B cell (primary cell): Measurements from ENCODE around the gene SH3BP2. TPM values are rescaled to one million over a fixed set of nuclear protein-coding genes. Genes with fewer than 3 reads are reported as not detected.

Source experiments
- ATAC-seq: fragments of 200-7000 bp; cut with Tn5 transposase; one replicate; pipeline ENCODE4 v1.10.0; 2021; ENCODE audit warnings: low read depth, mild to moderate bottlenecking, moderate number of reproducible peaks, moderate library complexity
- CTCF ChIA-PET: fragments of 350-600 bp; sonication (Branson Sonifier 250); formaldehyde crosslinking; loops from one replicate; lab custom pipeline; 2021; ENCODE audit warnings: antibody characterized with exemption, inconsistent platforms; lab: Charles Lee
- POLR2A ChIA-PET: fragments of 350-600 bp; sonication (Branson Sonifier 250); formaldehyde crosslinking; loops from one replicate; lab custom pipeline; 2021; ENCODE audit warnings: antibody characterized with exemption; lab: Charles Lee
- DNase-seq: peaks from one replicate; pipeline ENCODE4 v3.0.0; 2013
- H2AFZ ChIP-seq: 2 replicates; pipeline ENCODE4 v1.6.1; 2012; ENCODE audit warnings: mild to moderate bottlenecking, low read depth, low read length; ENCODE audit not compliant: insufficient read depth, poor library complexity, severe bottlenecking
- H3K27ac ChIP-seq, 2 donors: 1 replicate in 1 of 2; 2 replicates in 1 of 2; pipeline ENCODE4 v1.5.1; 2012 to 2013; ENCODE audit warnings: low read length in 2 of 2, mild to moderate bottlenecking in 2 of 2, moderate library complexity in 1 of 2
- H3K27me3 ChIP-seq, 4 experiments: fragments of 200-600 bp in 1 of 4; sonication (generic) in 1 of 4; replicated peaks in 1 of 4; 1 replicate in 2 of 4; 2 replicates in 2 of 4; pipeline versions ENCODE4 v1.6.1 to v1.7.0; 2013 to 2016; ENCODE audit warnings: low read length in 3 of 4, mild to moderate bottlenecking in 2 of 4, mixed read lengths in 1 of 4, moderate library complexity in 1 of 4; ENCODE audit not compliant: insufficient read depth in 4 of 4, control insufficient read depth in 3 of 4; ENCODE audit errors: control extremely low read depth in 1 of 4
- H3K36me3 ChIP-seq, 2 experiments: replicated peaks in 1 of 2; 1 replicate in 1 of 2; 2 replicates in 1 of 2; pipeline versions ENCODE4 v1.6.1 to v1.7.1; 2013; ENCODE audit warnings: low read length in 1 of 2; ENCODE audit not compliant: insufficient read depth in 2 of 2, control insufficient read depth in 1 of 2; ENCODE audit errors: control extremely low read depth in 1 of 2, extremely low read depth in 1 of 2
- H3K4me1 ChIP-seq, 2 donors: fragments of 200-600 bp in 1 of 2; sonication (generic) in 1 of 2; 1 replicate in 1 of 2; 2 replicates in 1 of 2; pipeline versions ENCODE4 v1.5.1 to v1.6.1; 2013 to 2017; ENCODE audit warnings: low read length in 2 of 2; ENCODE audit not compliant: control insufficient read depth in 2 of 2, insufficient read depth in 2 of 2
- H3K4me2 ChIP-seq: replicated peaks from 2 replicates; pipeline ENCODE3; 2012; ENCODE audit warnings: mild to moderate bottlenecking, low read depth, low read length; ENCODE audit not compliant: poor library complexity, severe bottlenecking
- H3K4me3 ChIP-seq, 5 experiments: fragments of 200-600 bp in 1 of 5; sonication (generic) in 1 of 5; 1 replicate in 3 of 5; 2 replicates in 2 of 5; pipeline versions ENCODE4 v1.5.1 to v1.7.0; 2011 to 2016; ENCODE audit warnings: low read length in 4 of 5, mild to moderate bottlenecking in 4 of 5, low read depth in 2 of 5, control low read depth in 1 of 5, moderate library complexity in 1 of 5; ENCODE audit not compliant: insufficient read depth in 1 of 5; ENCODE audit errors: control extremely low read depth in 1 of 5, extremely low read depth in 1 of 5
- H3K79me2 ChIP-seq: fragments of 200-600 bp; sonication (generic); one replicate; pipeline ENCODE4 v1.6.0; 2016; ENCODE audit warnings: low read length; ENCODE audit not compliant: control insufficient read depth, insufficient read depth
- H3K9ac ChIP-seq: fragments of 200-600 bp; sonication (generic); 2 replicates; pipeline ENCODE4 v1.6.1; 2017; ENCODE audit warnings: mild to moderate bottlenecking, low read length, moderate library complexity
- H3K9me3 ChIP-seq, 3 donors: one replicate each; pipeline versions ENCODE4 v1.6.1 to v1.7.1; 2013; ENCODE audit warnings: low read length in 2 of 3; ENCODE audit not compliant: control insufficient read depth in 2 of 3, insufficient read depth in 1 of 3; ENCODE audit errors: control extremely low read depth in 1 of 3
- H4K20me1 ChIP-seq: 2 replicates; pipeline ENCODE4 v1.6.0; 2012; ENCODE audit warnings: mild to moderate bottlenecking, low read length; ENCODE audit not compliant: insufficient read depth, control insufficient read depth, poor library complexity, severe bottlenecking
- H3K27ac Mint-ChIP-seq: one replicate; pipeline ENCODE4 v1.8.0; 2021; ENCODE audit warnings: mixed read lengths
- H3K27me3 Mint-ChIP-seq: one replicate; pipeline ENCODE4 v1.8.0; 2021; ENCODE audit warnings: mixed read lengths
- H3K4me1 Mint-ChIP-seq: one replicate; pipeline ENCODE4 v1.8.0; 2021; ENCODE audit warnings: mixed read lengths
- H3K4me3 Mint-ChIP-seq: one replicate; pipeline ENCODE4 v1.8.0; 2021; ENCODE audit warnings: mixed read lengths
- H3K9me3 Mint-ChIP-seq: one replicate; pipeline ENCODE4 v1.8.0; 2022; ENCODE audit warnings: mixed read lengths; ENCODE audit not compliant: insufficient read depth
- CTCF ChIP-seq: fragments of 200-600 bp; IDR thresholded peaks from one replicate; pipeline ENCODE4 v1.8.0; 2022; ENCODE audit warnings: antibody characterized with exemption, mild to moderate bottlenecking
- EZH2 ChIP-seq: IDR thresholded peaks from 2 replicates; pipeline ENCODE4 v1.6.1; 2012; ENCODE audit warnings: borderline replicate concordance, low read depth, mild to moderate bottlenecking, moderate library complexity, low read length; ENCODE audit not compliant: insufficient read depth, poor library complexity, severe bottlenecking
- WGBS: methylation state at CpG from one replicate; pipeline ENCODE4 v1.1.5; 2013; ENCODE audit warnings: missing lambda C conversion rate; ENCODE audit not compliant: insufficient coverage; 5-methylcytosine and 5-hydroxymethylcytosine counted together
- intact Hi-C: fragments of 100-400 bp; cut with micrococcal nuclease; formaldehyde crosslinking; loops from one replicate; pipeline ENCODE4 v1.10.0; 2022
- polyA plus RNA-seq: library from polyadenylated mRNA; depleted of rRNA; stranded (reverse); fragments of >200 nt; gene quantifications from 2 replicates; pipeline ENCODE4 v1.2.3, GENCODE V29; 2012
- total RNA-seq, 2 donors: library from RNA; stranded (reverse); fragments of 120-200 nt in 1 of 2; gene quantifications; 1 replicate in 1 of 2; 2 replicates in 1 of 2; pipeline versions ENCODE4 v1.2.3 to v1.2.4, GENCODE V29; 2013 to 2022

Gene SH3BP2
- total and polyA plus RNA-seq, 2 donors (not counting 1 experiment from before 2014, with no cell fraction given) = 30.8 to 219 TPM

DNA sequence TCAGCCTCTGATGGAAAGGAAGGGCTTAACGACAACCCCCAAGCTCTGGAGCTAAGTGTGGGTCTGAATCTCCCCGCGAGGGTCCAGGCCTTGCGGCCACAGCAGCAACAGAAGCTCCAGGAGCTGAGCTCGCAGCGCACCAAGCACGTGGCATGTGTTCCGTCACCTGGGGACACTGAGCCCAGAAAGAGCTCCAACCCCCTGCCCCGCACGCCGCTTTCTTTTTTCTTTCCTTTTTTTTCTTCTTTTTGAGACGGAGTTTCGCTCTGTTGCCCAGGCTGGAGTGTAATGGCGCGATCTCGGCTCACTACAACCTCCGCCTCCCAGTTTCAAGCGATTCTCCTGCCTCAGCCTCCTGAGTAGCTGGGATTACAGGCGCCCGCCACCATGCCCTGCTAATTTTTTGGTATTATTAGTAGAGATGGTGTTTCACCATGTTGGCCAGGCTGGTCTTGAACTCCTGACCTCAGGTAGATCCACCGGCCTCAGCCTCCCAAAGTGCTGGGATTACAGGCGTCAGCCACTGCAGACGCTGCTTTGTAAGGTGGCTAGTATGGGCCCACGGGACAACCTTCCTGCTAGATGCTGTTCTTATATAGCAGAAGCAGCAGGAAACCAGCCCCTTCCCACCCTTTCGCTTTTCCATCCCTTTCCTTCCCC lies 36.1 kb upstream of the SH3BP2 start:
- H3K9ac ChIP-seq = peak overlapping the region; percentile 55

More for the DNA sequence above, 36.1 kb upstream of the SH3BP2 start:
- CTCF ChIA-PET = interaction anchor here (1.3 to 1.6 kb wide), 3 partner anchors 29 to 207 kb away, joined by 3 to 5 read pairs (median 5); partner anchors contain the start of genes GRK4 and NOP14
- Histone ChIP-seq H3K36me3 (peaks cover 0 to 1% of the 10 kb centered on the region in 2 experiments), H4K20me1 (peaks cover 25% of the 10 kb centered on the region), H3K4me2 (peak overlapping the region; percentile 92), H3K4me1 (peaks cover 14 to 27% of the 10 kb centered on the region in 2 donors), H3K27ac (peak overlapping the region in 1 of 2 donors; percentile 7), H2AFZ (peak overlapping the region; percentile 81), H3K79me2 (peaks cover 41% of the 10 kb centered on the region), H3K27me3 (no peaks in the 10 kb centered on the region), H3K9me3 (no peaks in the 10 kb centered on the region), H3K4me3 (peak overlapping the region in 4 of 5 experiments; percentile 27 to 61 (median 48))
- 66% methylated on average over 20 of the region's 25 CpGs for WGBS
- no peaks in the 10 kb centered on the region for H3K9me3 Mint-ChIP-seq
- peaks cover 31% of the 10 kb centered on the region for H3K4me1 Mint-ChIP-seq
- POLR2A ChIA-PET = interaction anchor here (0.6 to 2.6 kb wide), 3 partner anchors 10 to 213 kb away, joined by 4 to 8 read pairs (median 4); no protein-coding TSS in a partner anchor
- no peaks in the 10 kb centered on the region for H3K27me3 Mint-ChIP-seq
- H3K27ac Mint-ChIP-seq = peak overlapping the region; percentile 71
- H3K4me3 Mint-ChIP-seq = peak overlapping the region; percentile 79
- peak; percentile 0 for ATAC-seq
- no peak for DNase-seq
- intact Hi-C loops = loop anchor here (1.0 to 2.0 kb wide), 5 partner anchors 11 to 317 kb away; partner anchors contain the start of genes GRK4, HTT, HTT-AS and NOP14
- TF ChIP-seq CTCF = no peak
- no peak for TF ChIP-seq EZH2
